Mucosa of descending colon (tissue), 3 donors: ENCODE data around the gene SLC22A12. TPM values are rescaled to one million over a fixed set of nuclear protein-coding genes. Genes with fewer than 3 reads are reported as not detected.
"Not testable (repeated sequence)": the region's sequence is repeated elsewhere in the genome, so short reads cannot be mapped to it uniquely, and the experiment has no call there.

Experiments used
- ATAC-seq: fragments of 200-7000 bp; cut with Tn5 transposase; one replicate; pipeline ENCODE4 v1.9.1; 2020; ENCODE audit warnings: mild to moderate bottlenecking, moderate library complexity
- DNase-seq, 3 donors: peaks; one replicate each; pipeline ENCODE4 v3.0.0-alpha.2; 2020
- H3K36me3 ChIP-seq: fragments of 200-600 bp; one replicate; pipeline ENCODE4 v1.8.0; 2021; ENCODE audit warnings: low read depth, mild to moderate bottlenecking
- H3K4me1 ChIP-seq: fragments of 200-600 bp; one replicate; pipeline ENCODE4 v1.8.0; 2021; ENCODE audit warnings: low read depth, mild to moderate bottlenecking
- H3K4me3 ChIP-seq: fragments of 200-600 bp; one replicate; pipeline ENCODE4 v1.8.0; 2021; ENCODE audit warnings: mild to moderate bottlenecking
- H3K9me3 ChIP-seq: fragments of 200-600 bp; one replicate; pipeline ENCODE4 v1.8.0; 2021; ENCODE audit warnings: mild to moderate bottlenecking
- CTCF ChIP-seq: fragments of 200-600 bp; IDR thresholded peaks from one replicate; pipeline ENCODE4 v1.8.0; 2022; ENCODE audit warnings: antibody characterized with exemption, mild to moderate bottlenecking
- intact Hi-C, 2 donors: fragments of 100-400 bp; cut with DNase I in 1 of 2; cut with micrococcal nuclease in 1 of 2; formaldehyde crosslinking; loops; one replicate each; pipeline versions ENCODE4 v1.11.0 to v1.11.1; 2022; cut with DNase I, micrococcal nuclease
- total RNA-seq, 3 donors: library from RNA; stranded (reverse); fragmentation: NEBNext Ultra II Directional in 2 of 3; extraction: Animal tissue kit (Norgen Biotek cat#: 25700) in 2 of 3; gene quantifications; one replicate each; pipeline versions ENCODE4 v1.2.1 to v1.2.4, GENCODE V29; 2021 to 2023
- donor health status: DM: no; HTN: no; CAD: no; lungs with moderate emphysema.
- donor health status: DM: no; HTN: no; CAD: no.
- donor health status: DM: no; HTN: yes; CAD: no.

SLC22A12 gene
- total RNA-seq, 3 donors from 2014 or later: not detected

- Histone ChIP-seq H3K4me3 (no peak overlapping the region), H3K9me3 (no peaks in the 10 kb centered on the region), H3K4me1 (no peaks in the 10 kb centered on the region), H3K36me3 (no peaks in the 10 kb centered on the region)
- no peak for ATAC-seq
- intact Hi-C loops: no loop called here
- no peak for TF ChIP-seq CTCF
- no peak for DNase-seq
These were observed 30.1 kb upstream of the SLC22A12 start for GRCh38 chr11:64560941-64561340.

DNA sequence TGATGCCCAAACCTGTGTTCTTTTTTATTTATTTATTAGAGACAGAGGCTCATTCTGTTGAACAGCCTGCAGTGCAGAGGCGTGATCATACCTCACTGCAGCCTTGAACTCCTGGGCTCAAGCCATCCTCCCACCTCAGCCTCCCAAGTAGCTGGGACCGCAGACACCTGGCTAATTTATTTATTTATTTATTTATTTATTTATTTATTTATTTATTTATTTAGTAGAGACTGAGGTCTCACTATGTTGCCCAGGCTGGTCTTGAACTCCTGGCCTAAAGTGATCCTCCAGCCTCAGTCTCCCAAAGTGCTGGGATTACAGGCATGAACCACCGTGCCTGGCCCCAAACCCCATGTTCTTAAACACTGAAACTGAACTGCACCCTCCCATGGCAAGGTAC lies 29.6 kb upstream of the SLC22A12 start:
- H3K9me3 ChIP-seq, H3K36me3 ChIP-seq, ATAC-seq, H3K4me1 ChIP-seq, H3K4me3 ChIP-seq, intact Hi-C loops, DNase-seq: not testable (repeated sequence)

GRCh38 chr11:64561984-64562722 lies 28.9 kb upstream of the SLC22A12 start:
- Histone ChIP-seq H3K4me3 (no peak overlapping the region), H3K36me3 (no peaks in the 10 kb centered on the region), H3K9me3 (no peaks in the 10 kb centered on the region), H3K4me1 (no peaks in the 10 kb centered on the region)
- ATAC-seq: no peak
- no peak for TF ChIP-seq CTCF
- intact Hi-C loops: no loop called here
- DNase-seq: no peak

GRCh38 chr11:64562723-64563351 lies 28.2 kb upstream of the SLC22A12 start:
- ATAC-seq (no peak), DNase-seq (no peak)
- intact Hi-C loops: no loop called here
- no peak for TF ChIP-seq CTCF
- H3K9me3 ChIP-seq: no peaks in the 10 kb centered on the region
- no peaks in the 10 kb centered on the region for H3K36me3 ChIP-seq
- H3K4me3 ChIP-seq: no peak overlapping the region
- H3K4me1 ChIP-seq: no peaks in the 10 kb centered on the region

DNA sequence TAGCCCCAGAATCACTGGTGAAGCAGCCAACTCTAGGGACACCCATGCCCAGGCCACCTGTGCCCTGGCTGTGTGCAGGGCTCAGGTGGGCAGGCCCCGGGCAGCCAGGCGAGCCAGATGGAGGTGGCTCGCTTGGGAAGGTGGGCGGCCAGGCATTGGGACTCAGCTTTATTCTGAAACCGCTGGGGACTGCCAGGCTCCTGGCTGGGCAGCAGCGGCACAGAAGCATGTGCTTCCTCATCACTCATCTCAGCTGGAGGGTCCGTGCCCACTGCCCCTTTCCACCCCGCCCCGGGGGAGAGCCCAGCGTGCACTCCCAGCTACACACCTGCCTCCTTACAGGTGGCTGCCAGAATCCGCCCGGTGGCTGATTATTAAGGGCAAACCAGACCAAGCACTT lies 27.1 kb upstream of the SLC22A12 start:
- H3K9me3 ChIP-seq: no peaks in the 10 kb centered on the region
- ATAC-seq (no peak), DNase-seq (no peak)
- TF ChIP-seq CTCF: no peak
- H3K36me3 ChIP-seq: no peaks in the 10 kb centered on the region
- H3K4me3 ChIP-seq: no peak overlapping the region
- H3K4me1 ChIP-seq: no peaks in the 10 kb centered on the region
- intact Hi-C loops: no loop called here

DNA sequence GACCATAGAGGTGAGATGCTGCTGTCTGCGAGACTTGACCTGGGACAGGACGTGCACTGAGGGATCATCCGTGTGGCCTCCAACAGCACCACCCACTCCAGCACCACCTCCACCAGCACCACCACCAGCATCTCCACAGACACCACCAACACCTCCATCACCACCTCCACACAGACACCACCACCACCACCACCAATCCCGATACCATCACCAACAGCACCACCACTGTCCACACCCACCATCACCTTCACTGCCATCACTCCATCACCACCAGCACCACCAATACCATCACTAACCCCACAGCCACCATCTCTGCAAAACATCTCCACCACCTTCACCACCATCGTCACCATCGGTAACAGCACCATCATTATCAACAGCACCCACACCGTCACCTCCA lies 26.6 kb upstream of the SLC22A12 start:
- DNase-seq (no peak), ATAC-seq (no peak)

More for the DNA sequence above, 26.6 kb upstream of the SLC22A12 start:
- Histone ChIP-seq H3K4me1 (no peaks in the 10 kb centered on the region), H3K4me3 (no peak overlapping the region), H3K36me3 (no peaks in the 10 kb centered on the region), H3K9me3 (no peaks in the 10 kb centered on the region)
- intact Hi-C loops: no loop called here
- TF ChIP-seq CTCF: no peak
